Activated naive CD8-positive, alpha-beta T cell treated with anti-CD3 and anti-CD28 coated beads for 36 hours (primary cell): Measurements from ENCODE around the gene TP53TG3F. TPM values are rescaled to one million over a fixed set of nuclear protein-coding genes. Genes with fewer than 3 reads are reported as not detected.
"Not testable (repeated sequence)": the region's sequence is repeated elsewhere in the genome, so short reads cannot be mapped to it uniquely, and the experiment has no call there.

Experiments
- DNase-seq: peaks from one replicate; pipeline ENCODE4 v3.0.0; 2021
- H3K27ac Mint-ChIP-seq: one replicate; pipeline ENCODE4 v1.8.0; 2022; ENCODE audit warnings: mild to moderate bottlenecking, moderate library complexity, mixed read lengths
- H3K27me3 Mint-ChIP-seq: one replicate; pipeline ENCODE4 v1.8.0; 2022; ENCODE audit warnings: mild to moderate bottlenecking, mixed read lengths
- H3K36me3 Mint-ChIP-seq: one replicate; pipeline ENCODE4 v1.8.0; 2021; ENCODE audit warnings: mild to moderate bottlenecking, mixed read lengths
- H3K4me1 Mint-ChIP-seq: one replicate; pipeline ENCODE4 v1.8.0; 2021; ENCODE audit warnings: mixed read lengths
- H3K4me3 Mint-ChIP-seq: one replicate; pipeline ENCODE4 v1.8.0; 2022; ENCODE audit warnings: mild to moderate bottlenecking, moderate library complexity, mixed read lengths
- H3K9me3 Mint-ChIP-seq: one replicate; pipeline ENCODE4 v1.8.0; 2022; ENCODE audit warnings: mixed read lengths
- total RNA-seq, 2 experiments: library from RNA; stranded (reverse); gene quantifications; one replicate each; pipeline ENCODE4 v1.2.3, GENCODE V29; 2021

Gene TP53TG3F, protein sequence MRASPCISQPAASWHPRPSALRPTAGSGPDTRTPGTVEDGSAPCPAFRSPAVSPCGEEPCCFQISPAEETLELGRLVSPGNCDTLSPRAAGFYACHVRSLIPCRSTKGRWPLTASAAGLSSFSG
- not detected for total RNA-seq

DNA sequence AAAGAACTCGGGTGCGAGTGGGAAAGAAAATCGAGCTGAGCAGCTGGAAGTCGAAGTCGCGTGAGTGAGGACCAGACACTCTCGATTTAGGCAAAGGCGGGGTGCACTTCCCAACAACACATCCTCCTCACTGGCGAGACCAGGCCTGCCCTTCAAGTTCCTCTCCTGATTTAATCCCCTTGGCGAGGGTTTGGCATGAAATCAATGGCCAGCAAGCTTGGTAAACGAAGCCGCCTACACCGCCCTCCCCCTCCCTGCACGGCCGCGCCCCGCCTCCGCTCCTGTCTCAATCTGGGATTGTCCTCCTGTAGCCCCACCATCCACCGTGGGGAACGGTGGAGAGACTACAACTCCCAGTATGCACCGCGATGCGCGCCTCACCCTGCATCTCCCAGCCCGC is at the start of gene TP53TG3F:
TP53TG3F (plus strand) TSS at position 301 of the 400 bp plus-strand sequence; CDS start at position 369, 68 bp downstream.
- H3K4me1 Mint-ChIP-seq, H3K27ac Mint-ChIP-seq, H3K9me3 Mint-ChIP-seq, H3K36me3 Mint-ChIP-seq, DNase-seq, H3K4me3 Mint-ChIP-seq, H3K27me3 Mint-ChIP-seq: not testable (repeated sequence)

- not testable (repeated sequence) for H3K27ac Mint-ChIP-seq, H3K36me3 Mint-ChIP-seq, H3K9me3 Mint-ChIP-seq, H3K27me3 Mint-ChIP-seq, H3K4me1 Mint-ChIP-seq, H3K4me3 Mint-ChIP-seq, DNase-seq
Measured at GRCh38 chr16:33491611-33492010, 32.2 kb downstream of the TP53TG3F start.

- H3K27ac Mint-ChIP-seq, H3K4me3 Mint-ChIP-seq, H3K27me3 Mint-ChIP-seq, DNase-seq, H3K9me3 Mint-ChIP-seq, H3K4me1 Mint-ChIP-seq, H3K36me3 Mint-ChIP-seq: not testable (repeated sequence)
Measured at GRCh38 chr16:33507231-33507630, 47.8 kb downstream of the TP53TG3F start.

- not testable (repeated sequence) for H3K4me3 Mint-ChIP-seq, H3K4me1 Mint-ChIP-seq, H3K36me3 Mint-ChIP-seq, DNase-seq, H3K9me3 Mint-ChIP-seq, H3K27me3 Mint-ChIP-seq, H3K27ac Mint-ChIP-seq
Measured at GRCh38 chr16:33509070-33509469, 49.7 kb downstream of the TP53TG3F start.

DNA sequence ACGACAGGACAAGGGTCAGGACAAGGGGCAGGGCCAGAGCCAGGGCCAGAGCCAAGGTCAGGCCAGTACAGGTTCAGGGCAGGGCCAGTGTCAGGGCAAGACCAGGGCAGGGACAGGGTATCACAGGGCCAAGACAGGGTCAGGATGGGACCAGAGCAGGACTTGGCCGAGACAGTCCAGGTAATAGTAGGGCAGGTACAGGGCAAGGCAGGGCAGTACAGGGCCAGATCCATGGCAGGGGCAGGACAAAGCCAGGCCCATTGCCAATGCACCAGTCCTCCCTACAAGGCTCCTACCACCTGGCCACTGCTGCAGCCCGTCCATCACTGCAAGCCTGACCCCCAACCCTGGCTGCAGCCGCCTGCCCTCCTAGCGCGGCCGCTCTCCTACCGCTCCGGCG is 50.5 kb downstream of the TP53TG3F start:
- not testable (repeated sequence) for H3K9me3 Mint-ChIP-seq, H3K36me3 Mint-ChIP-seq, H3K27me3 Mint-ChIP-seq, H3K27ac Mint-ChIP-seq, H3K4me1 Mint-ChIP-seq, DNase-seq, H3K4me3 Mint-ChIP-seq

Other genes with a start within 250 kb of the TP53TG3F start
- gene TP53TG3E, start 155.3 kb upstream of the TP53TG3F start, total RNA-seq: not detected
- not detected for gene TP53TG3B, start 98.8 kb upstream of the TP53TG3F start, total RNA-seq